Activated CD4-positive, CD25-positive, alpha-beta regulatory T cell (primary cell): ENCODE results near the gene STK38L.

Experiments
- DNase-seq, 4 experiments: peaks; one replicate each; lab custom pipeline; 2025; lab: John Stamatoyannopoulos, UW

The STK38L gene

DNA sequence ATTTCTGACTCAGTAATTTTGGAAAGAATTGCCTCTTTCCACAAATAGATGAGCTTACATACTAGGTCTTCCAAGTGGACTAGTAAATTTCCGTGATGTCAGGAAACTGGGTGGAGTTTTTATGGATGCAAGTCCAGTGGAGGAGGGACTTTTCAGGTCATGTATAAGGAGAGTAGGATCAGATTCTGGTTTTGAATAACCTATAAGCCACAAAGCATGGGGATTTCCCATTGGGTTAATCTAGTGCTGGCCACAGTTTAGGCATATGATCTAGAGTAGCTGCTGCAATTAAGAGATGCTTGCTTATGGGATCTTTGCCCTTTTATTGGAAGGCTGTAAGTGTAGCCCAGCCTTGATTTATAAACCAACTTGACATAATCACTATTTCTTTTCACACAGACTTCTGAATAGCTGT lies 33.8 kb downstream of the STK38L start:
- no peak for DNase-seq

DNA sequence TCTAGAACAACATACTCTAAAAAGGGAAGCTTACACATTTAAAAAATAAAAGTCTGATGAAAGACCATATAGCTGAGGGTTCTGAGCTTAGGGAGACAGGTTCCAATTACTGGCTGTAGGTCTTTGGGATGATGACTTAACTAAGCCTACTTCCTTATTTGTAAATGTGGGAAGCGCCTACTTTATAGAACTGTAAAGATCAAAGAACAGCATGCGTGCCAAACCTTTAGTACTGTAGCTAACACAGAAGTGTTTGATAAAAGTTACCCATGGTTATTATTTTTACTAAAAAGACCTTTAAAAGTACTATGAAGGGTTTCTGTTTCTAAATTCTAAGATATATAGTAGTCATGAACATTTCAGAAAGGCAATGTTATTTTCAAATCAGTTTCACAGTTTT lies 35.7 kb downstream of the STK38L start:
- no peak for DNase-seq

DNA sequence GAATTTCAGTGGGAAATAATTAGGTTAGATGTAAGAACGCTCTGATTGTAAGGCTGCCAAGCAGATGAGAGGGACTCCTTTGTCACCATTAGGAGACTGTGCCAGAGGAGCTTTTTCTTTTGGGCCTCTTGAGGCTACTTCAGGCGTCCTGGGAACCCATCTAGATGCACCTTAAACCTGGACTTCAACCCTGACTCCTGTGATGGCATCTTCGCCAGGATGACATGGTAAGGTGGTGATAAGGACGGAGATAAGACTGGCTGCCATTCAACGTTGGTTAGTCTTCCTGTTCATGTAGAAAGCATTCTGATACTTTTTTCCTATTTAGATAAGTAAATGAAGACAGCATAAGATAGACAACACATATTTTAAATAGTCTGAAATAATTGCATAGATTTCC lies 36.3 kb downstream of the STK38L start:
- DNase-seq, result no peak

DNA sequence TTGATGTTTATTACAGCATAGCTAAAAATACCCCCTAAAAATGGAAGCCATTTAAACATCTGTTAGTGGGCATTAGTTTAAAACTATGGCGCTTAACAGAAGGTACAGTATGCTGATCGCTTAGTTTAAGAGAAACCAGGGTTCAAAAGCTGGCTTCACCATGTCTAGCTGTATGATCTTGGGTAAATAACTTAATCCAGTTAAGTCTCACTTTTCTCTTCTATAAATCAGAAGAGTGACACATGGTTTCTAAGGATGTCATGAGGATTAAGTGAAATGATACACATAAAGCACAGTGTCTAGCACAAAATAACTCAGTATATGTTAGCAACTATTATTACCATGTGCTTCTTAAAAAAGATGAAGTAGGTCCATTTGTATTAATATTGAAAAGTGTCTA lies 38.7 kb downstream of the STK38L start:
- DNase-seq, result no peak

DNA sequence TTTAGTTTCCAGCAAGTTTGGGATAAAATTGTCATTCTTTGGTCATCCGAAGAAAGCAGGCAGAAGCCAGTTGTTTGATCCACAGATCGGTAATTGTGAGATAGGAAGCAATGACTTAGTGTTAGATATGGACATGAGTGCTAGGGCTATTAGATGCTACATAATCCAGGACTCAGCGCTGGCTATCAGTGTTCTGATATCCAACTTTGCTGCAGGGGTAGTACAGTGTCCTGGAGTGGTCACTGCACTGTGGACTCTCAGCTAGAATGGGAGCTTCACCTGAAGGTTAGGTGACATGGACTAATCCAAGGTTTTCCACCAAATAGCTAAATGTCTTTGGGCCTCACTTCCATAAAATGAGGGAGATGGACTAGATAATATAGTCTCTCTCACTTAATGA lies 39.9 kb downstream of the STK38L start:
- DNase-seq, result no peak

DNA sequence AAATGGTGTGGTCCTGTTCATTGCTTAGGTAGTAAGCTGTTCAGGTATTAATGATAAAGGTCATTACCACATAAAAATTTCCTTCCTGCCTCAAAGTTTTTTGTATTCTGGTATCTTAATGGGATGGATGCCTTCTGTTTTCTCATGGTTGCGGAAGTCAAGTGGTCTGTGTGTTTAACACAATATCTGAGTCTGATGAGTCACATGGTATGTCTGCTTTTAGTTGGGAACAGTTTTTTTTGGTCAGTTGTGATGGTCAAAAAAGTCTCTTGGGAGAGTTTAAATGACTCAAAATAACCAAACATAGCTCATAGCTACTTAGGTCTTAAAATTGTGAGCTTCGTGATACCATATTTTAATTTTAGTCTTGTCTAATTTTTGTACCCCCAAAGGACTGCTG lies 40.7 kb downstream of the STK38L start:
- DNase-seq, result no peak

DNA sequence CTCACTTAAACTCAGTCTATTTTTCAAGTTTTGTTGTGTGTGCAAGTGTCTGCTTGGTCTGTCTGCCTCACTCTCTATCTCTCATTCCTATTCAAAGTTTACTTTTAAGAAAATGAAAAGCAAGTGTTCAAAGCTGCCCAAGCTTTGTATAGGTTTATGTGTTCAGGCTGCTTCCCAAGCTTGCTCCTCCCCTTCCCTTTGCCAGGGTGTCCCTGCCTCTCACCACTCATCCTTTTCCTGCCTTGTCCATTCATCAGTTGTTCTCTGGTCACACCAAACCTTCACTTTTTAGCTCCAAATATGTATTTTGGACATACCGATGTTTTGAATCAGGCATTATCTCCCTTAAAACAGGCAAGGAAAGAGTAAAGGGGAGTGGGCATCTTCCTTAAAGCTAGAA lies 41.3 kb downstream of the STK38L start:
- no peak for DNase-seq

DNA sequence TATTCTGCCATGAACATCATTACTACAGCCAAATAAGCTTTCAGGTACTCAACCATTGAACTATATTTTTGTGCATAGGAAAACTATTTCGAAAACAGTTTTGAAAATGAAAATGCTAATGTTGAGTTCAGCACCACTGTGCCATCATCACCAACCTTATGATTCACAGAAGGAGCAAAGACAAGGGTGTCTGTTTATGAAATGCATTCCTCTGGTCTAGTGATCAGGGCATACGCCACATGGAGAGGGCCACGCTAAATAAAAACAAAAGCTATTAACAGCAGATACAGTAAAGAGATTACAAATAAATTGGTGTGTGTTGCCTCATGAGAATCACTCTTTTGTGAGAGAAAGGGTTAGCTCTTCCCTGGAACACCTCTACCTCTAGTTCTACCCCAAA lies 45.3 kb downstream of the STK38L start:
- no peak for DNase-seq

DNA sequence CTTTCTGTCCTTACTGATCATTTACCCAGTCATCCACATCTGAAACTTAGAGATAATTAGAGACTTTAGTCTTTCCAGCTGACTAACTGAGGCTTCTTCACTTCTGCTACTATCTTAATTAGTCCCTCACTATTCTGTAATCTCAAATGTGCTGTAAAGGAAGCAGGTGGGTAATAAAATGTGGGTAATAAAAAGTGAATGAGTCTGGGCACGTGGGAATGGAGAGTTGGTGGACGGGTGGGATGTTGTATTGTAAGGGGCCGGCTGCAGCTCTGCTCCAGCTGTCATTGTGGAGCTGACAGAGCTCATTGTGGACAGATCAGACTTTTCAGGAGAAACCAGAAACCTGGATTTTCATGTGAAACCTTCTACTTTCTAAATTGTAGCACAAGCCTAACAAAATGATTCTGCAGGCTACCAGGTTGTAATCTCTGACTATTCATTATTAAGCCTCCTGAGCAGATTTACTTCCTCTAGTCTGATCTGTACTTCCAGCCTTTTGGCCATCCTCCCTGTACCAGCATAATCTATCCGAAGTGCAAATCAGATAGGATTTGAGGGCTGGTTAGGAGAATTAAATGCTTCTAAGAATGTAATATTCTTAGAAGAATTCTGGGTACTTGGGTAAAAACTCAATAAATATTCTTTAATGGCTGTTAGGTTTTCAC lies 46.5 kb downstream of the STK38L start:
- DNase-seq, result no peak

DNA sequence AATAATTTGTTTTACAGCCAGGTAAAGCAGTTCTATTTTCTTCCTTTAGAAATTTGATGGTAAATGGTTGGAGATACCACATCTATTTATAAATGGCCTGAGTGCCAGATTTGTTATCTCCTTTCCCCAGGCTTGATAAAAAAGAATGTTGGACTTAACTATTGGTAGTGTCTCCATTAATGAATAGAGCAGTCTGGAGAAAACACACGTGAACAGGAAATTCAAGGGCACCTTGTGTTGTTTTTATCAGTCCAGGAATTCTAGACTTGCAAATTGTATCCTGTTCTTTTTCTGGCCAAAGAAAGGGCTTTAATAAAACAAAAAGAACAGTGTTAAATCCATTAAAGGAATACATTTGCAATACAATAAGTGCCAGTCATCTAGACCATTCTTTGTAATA lies 47.8 kb downstream of the STK38L start:
- no peak for DNase-seq

DNA sequence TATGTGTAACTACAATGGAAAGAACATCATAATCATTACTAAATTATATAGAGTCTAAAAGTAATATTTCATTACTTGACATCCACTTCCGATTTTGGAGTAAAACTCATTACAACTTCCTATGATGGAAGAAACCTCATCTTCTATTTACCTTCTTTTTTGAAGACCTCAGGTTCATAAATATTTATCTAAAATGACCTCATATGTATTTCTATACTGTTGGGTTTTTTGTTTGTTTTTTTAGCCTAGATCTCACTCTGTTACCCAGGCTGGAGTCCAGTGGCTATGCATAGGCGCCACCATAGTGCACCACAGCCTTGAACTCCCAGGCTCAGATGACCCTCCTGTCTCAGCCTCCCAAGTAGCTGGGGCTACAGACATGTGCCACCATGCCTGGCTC lies 48.6 kb downstream of the STK38L start:
- DNase-seq, result no peak

DNA sequence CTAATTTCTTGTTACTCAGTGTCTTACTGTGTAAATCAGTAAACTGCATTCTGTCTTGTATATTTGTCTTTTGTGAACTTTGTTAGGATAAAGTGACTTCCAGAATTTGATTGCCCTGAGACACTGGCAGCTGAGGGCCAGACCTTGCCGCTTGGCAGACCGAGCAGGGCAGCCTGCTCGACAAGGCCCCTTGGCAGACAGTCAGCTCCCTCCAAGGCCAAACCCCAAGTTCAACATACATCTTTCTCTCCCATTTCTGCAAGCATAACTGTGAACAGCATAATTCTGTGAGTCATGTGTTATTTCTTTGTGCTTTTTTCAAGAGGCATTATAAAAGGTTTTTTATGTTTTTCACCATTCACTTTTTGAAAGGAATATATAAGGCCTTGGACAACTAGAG lies 49.4 kb downstream of the STK38L start:
- no peak for DNase-seq

DNA sequence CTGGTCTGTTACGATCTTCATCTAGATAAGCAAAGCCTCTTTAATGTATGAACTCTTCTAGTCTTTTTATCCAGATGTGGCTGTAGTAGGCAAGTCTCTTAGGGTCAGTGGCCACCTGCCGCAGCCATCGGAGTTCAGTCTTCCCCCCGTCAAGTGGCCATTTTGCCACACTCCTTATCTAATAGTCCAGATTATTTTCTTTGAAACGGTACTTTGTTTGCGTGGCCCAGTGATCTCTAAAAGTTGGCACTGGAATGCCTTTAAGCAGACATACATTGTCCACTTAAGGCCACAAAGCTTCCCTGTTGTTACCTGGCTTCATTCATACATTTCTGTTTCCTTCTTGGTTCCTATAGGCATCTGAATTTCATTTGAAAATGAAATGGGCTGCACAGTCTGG lies 52.6 kb downstream of the STK38L start:
- no peak for DNase-seq

DNA sequence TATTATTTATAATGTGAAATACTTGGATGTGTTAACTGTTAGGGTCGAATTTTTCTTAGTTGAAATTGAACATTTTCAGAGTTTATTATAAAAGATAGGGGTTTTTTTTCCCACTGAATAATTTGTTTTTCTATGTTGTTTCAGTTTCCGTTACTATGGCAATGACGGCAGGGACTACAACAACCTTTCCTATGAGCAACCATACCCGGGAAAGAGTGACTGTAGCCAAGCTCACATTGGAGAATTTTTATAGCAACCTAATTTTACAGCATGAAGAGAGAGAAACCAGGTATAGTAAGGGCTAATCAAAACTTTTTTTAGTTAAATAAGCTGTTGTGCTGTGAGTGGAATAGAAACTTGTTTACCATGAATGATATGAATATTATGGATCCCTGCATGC lies 53.5 kb downstream of the STK38L start:
- DNase-seq, result no peak

DNA sequence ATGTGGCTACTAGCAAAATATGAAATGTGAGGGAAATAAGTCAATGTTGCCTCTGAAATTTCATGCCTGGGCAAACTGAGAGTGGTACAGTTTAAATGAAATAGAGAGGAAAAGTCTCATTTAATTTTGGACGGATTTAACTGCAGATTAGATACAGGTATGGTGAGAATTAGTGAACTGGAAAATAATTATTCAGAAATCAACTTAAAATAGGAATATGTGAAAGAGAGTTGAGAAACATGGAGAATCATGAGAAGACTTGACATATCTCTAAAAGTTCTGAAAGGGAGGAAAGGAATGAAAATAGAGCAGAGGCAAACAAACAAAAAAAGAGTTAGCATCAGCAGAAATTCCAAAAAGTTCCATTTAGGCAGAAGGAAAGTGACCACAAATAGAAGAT lies 55.0 kb downstream of the STK38L start:
- DNase-seq, result no peak

DNA sequence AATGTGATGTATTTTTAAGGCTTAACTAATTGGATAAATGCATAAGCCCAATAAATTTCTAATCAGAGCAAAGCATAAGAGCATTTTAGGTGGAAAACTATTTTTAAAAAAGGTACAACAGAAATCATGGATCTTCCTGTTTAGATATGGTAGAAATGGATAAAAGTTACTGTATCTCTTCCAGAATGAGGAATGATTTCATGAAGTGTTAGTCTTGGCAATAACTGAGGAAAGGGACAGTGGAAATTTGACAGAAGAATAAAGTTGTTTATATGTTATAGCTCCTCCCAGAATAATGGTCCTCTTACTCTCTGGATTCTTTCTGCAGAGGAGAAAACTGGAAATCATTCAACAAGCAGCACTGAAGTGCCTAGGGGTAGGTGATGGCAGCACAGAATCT lies 56.1 kb downstream of the STK38L start:
- no peak for DNase-seq

DNA sequence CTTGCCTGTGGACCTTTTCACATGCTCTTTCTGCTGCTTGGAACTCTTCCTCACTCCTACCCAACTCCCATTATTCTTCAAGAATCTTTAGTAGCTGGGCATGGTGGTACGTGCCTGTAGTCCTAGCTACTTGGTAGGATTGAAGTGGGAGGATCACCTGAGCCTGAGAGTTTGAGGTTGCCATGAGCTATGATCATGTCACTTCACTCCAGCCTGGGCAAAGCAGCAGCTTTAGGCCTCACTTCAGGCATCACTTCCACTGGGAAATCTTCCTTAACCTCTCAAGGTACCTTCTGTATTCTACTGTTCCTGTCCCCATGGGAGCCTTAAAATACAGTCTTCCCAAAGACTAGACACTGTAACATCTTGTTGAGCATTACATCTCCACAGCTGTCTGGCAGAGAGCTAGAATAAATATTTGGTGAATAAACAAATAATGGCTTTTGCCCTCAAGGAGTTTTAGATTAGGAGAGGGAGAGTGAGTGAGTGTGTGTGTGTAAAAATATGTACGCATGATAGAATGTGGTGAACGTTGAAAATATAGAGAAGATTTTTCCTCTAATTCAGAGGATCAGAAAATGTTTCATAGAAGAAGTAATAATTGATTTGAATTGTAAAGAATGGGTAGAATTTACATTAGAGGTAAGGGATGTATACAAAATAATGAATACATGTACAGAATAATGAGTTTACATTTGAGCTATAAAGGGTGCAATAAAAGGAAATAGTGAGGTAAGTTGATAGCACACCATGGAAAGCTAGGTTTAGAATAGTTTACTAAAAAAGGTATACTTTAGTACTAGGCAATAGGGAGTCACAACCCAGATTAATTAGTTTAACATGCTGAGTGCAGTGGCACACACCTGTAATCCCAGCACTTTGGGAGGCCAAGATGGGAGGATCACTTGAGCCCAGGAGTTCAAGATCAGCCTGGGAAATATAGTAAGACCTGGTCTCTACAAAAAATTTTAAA lies 59.3 kb downstream of the STK38L start:
- no peak for DNase-seq

DNA sequence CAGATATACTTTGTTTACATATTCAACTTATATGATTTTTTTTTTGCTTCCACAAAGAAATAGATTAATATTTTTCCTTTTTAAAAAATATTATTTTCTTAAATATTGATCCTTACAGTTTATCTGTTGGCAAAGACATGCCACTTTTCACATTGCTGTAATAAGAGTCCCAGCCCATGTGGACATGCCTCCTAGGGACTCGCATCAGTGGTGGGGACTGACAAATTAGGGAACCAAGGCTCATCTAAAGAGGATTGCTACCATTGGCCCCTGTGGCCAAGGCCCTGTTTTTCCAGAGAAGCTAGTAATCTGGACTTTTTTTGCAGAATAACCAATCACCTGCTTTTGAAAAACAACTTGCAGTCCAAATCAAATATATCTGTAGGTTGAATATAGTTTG lies 60.8 kb downstream of the STK38L start:
- no peak for DNase-seq

DNA sequence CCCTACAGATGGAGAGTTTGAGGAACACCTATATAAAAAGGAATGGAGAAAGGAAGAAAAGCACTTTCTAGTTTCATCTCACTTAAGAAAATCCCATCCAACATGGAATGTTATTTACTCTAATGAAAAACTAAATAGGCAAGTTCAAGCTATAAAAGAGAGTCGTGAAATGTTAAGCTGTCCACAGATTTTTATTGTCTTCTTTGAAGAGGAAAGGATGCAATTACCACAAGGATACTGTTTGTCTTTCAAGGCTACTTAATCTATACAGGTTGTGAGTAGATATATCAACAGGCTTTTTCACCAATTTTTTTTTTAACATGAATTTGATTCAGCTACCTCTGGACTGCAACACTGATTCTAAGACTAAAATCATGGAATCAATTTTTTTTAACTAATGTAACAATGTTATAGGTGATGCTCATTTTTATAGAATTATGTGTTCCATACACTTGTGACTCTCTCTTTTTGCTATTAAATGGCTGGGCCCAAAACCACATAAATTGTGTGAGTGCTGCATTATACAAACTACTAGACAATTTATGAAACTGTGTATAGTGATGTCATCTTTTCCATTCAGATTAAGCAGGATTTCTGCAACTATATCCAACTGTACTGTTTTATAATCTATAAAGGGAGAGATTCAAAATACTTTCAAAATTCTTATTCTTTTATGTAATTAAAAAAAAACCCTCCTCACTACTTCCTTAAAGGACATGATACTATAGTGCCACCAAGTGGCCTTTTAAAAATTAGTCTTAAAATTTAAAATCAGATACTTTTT lies 61.8 kb downstream of the STK38L start:
- DNase-seq, result no peak

DNA sequence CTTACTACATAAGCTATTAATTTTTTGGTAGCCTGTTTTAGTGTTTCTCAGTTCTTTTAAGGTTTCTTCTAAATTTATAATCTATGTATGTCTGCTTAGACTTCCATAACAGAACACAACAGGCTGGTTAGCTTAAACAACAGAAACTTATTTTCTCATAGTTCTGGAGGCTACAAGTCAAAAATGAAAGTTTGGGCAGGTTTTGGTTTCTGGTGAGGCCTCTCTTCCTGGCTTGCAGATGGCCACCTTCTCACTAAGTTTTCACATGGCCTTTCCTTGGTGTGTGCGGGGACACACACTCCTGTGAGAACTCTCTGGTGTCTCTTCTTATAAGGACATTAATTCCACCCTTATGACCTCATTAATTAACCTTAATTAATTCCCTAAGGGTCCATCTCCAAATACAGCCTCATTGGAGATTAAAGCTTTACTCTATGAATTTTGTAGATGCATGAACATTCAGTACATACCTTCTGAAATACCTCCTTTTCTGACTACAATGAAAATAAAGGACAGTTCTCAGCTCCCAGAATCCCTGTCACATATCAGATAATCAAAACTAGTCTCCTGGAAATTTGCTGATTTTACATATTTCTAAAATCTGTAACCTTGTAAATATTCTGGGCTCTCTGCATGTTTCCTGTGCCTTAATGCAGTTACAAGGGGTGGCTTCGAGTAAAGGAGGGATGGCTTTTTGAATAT lies 65.4 kb downstream of the STK38L start:
- no peak for DNase-seq

DNA sequence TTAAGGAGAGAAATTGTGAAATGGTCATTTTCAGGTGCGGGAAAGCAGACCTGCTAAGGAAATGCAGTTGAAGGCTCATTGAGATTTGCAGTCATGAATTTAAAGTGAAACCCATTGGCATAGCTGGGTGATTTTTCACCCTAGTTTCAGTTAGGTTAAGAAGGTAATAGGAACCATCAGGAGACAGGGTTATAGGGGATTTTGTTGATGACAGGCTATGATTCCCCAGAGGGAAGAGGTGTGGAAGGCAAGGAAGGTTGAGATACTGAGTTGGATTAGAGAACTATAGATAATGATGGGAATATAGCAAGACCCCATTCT lies 65.9 kb downstream of the STK38L start:
- no peak for DNase-seq

DNA sequence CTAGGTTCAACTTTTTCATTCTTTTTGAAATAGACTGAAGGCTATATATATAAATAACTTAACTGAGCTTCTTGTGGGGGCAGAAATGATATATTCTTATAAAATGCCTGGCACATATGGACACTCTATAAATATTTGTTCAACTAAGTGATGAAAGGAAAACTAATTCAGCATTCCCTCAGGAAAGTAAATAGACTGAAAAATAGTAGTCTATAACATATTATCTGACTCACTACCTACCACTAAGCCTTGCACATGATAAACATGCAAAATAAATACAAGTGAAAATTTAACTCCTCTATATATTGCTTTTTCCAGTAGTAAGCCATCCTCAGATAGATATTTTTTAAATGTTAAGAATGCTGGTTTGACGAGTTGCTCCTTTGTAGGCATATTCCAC lies 72.9 kb downstream of the STK38L start:
- no peak for DNase-seq
